MM.1S (cell line): ENCODE results near the gene IMMP2L.

Experiments
- EZH2 ChIP-seq: fragments of 300-600 bp; sonication (generic); optimal IDR thresholded peaks from 2 replicates; pipeline ENCODE3; 2017; ENCODE audit warnings: low read depth, mild to moderate bottlenecking, antibody characterized with exemption, low read length, mixed read lengths
- EZH2phosphoT487 ChIP-seq: fragments of 300-600 bp; sonication (generic); IDR thresholded peaks from 2 replicates; pipeline ENCODE4 v1.6.1; 2018; ENCODE audit warnings: antibody characterized with exemption, low read length
- TF ChIP-seq, protein P1 (sequence below): fragments of 300-600 bp; sonication (generic); IDR thresholded peaks from 2 replicates; pipeline ENCODE4 v1.5.1; 2016; ENCODE audit warnings: antibody characterized with exemption, low read length, mixed read lengths

DNA sequence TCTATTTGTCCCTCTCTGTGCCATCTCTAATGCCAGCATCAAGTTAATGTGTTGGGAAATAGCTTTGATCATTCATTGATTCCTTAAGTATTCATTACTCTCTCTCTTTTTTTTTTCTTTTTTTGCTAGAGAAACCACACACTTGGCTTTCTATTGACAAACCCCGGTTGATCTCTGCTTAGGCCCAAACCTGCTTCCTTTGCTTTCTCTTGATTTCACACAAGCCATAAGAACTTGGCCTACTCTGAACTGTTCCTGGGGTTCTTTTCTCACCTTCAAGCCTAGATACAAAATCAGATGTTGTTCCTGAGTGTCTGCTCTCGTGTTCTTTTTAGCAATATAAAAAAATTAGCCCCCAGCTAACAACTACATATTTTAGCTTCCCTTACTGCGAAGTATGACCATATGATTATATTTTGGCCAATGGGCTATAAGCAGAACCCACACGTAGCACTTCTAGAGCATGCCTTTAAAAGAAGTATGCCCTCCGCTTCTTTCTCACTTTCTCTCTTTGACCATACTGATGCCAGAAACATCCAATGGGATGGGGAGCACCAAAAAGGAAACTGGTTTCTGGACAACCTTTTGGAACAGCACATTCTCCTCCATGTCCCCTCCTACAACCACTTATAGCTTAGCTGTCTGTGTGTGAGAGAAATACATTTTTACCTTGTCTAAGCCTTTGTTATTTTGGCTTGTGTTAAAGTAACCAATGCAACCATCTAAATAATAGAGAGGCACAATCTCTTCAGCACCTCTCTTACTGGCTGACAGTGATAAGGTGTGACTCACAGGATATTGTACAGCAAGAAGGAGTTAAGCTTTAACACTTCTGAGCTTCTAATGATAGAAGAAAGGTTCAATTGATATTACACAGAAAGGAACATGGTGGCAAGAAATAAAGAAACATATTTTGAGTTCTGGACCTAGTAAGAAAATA lies 568.0 kb downstream of the IMMP2L start:
- TF ChIP-seq, protein P1, sequence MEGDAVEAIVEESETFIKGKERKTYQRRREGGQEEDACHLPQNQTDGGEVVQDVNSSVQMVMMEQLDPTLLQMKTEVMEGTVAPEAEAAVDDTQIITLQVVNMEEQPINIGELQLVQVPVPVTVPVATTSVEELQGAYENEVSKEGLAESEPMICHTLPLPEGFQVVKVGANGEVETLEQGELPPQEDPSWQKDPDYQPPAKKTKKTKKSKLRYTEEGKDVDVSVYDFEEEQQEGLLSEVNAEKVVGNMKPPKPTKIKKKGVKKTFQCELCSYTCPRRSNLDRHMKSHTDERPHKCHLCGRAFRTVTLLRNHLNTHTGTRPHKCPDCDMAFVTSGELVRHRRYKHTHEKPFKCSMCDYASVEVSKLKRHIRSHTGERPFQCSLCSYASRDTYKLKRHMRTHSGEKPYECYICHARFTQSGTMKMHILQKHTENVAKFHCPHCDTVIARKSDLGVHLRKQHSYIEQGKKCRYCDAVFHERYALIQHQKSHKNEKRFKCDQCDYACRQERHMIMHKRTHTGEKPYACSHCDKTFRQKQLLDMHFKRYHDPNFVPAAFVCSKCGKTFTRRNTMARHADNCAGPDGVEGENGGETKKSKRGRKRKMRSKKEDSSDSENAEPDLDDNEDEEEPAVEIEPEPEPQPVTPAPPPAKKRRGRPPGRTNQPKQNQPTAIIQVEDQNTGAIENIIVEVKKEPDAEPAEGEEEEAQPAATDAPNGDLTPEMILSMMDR, result no peak
- TF ChIP-seq EZH2phosphoT487, result no peak
- no peak for TF ChIP-seq EZH2
